NB4 (cell line): ENCODE data around the gene SNRPD2.
"Not testable (repeated sequence)": the region's sequence is repeated elsewhere in the genome, so short reads cannot be mapped to it uniquely, and the experiment has no call there.

Source experiments
- DNase-seq: peaks from one replicate; pipeline ENCODE4 v3.0.0; 2010; ENCODE audit warnings: low read depth
- H3K4me3 ChIP-seq: one replicate; pipeline ENCODE4 v1.5.1; 2011; ENCODE audit warnings: mild to moderate bottlenecking, low read depth, low read length, moderate library complexity
- MYC ChIP-seq: IDR thresholded peaks from 2 replicates; pipeline ENCODE4 v1.6.1; 2011; ENCODE audit warnings: low read depth, low read length
- POLR2A ChIP-seq: IDR thresholded peaks from 2 replicates; pipeline ENCODE4 v1.6.1; 2011; ENCODE audit warnings: mild to moderate bottlenecking; ENCODE audit not compliant: insufficient read length; ENCODE audit errors: extremely low read depth
- TF ChIP-seq, protein P1 (sequence below): IDR thresholded peaks from 2 replicates; pipeline ENCODE4 v1.6.1; 2011; ENCODE audit warnings: low read depth, low read length
- TF ChIP-seq, protein P2 (sequence below): IDR thresholded peaks from one replicate; pipeline ENCODE4 v1.5.1; 2012; ENCODE audit warnings: low read depth, low read length

The SNRPD2 gene

DNA sequence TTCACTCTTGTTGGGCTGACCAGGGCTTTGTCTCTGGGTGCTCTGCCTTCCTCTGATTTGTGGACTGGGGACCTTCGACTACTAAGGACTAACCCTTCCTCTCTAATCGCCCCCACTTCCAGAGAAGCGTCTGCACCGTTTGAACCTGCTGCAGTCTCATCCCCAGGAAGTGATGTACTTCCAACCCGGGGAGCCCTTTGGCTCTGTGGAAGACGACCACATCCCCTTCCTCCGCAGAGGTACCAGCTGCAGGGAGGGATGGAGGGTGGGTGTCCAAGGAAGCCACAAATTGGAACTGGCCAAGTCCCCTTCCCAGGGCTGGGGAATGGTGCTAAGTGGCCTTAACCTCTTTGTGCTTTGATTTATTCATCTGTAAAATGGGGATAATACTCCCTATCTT is 9.9 kb upstream of the SNRPD2 start:
- H3K4me3 ChIP-seq: no peak overlapping the region
- DNase-seq: no peak
- no peak for TF ChIP-seq MYC
- TF ChIP-seq, protein P1, sequence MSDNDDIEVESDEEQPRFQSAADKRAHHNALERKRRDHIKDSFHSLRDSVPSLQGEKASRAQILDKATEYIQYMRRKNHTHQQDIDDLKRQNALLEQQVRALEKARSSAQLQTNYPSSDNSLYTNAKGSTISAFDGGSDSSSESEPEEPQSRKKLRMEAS: no peak
- no peak for TF ChIP-seq POLR2A
- TF ChIP-seq, protein P2, sequence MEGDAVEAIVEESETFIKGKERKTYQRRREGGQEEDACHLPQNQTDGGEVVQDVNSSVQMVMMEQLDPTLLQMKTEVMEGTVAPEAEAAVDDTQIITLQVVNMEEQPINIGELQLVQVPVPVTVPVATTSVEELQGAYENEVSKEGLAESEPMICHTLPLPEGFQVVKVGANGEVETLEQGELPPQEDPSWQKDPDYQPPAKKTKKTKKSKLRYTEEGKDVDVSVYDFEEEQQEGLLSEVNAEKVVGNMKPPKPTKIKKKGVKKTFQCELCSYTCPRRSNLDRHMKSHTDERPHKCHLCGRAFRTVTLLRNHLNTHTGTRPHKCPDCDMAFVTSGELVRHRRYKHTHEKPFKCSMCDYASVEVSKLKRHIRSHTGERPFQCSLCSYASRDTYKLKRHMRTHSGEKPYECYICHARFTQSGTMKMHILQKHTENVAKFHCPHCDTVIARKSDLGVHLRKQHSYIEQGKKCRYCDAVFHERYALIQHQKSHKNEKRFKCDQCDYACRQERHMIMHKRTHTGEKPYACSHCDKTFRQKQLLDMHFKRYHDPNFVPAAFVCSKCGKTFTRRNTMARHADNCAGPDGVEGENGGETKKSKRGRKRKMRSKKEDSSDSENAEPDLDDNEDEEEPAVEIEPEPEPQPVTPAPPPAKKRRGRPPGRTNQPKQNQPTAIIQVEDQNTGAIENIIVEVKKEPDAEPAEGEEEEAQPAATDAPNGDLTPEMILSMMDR: no peak

DNA sequence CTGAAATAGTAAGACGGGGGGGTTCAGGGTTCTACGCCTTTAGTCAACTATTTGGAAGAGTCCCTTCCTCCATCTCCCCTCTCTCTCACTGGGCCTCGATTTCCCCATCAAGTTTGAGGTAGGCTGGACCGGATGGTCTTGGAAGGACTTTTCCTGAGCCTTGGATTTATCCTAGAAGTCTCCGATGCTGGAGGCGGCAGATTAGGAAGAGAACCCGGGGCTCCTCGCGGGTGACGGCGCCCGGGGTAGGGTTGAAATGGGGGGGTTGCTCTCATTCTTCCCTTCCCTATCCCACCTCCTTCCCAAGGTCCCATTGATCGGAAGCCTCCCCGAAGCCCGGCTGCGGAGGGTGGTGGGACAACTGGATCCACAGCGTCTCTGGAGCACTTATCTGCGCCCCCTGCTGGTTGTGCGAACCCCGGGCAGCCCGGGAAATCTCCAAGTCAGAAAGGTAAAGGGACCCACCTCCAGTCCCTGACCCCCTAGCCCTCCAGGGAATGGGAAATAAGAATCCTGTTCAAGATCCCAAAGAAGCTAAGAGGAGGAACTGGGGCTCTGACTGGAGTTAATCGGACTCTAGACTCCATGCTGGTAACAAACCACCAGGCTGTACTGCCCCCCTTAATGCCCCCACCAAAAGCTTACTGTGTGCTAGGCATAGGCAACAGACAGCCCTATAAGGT is 1.5 kb upstream of the SNRPD2 start:
- DNase-seq: peak; percentile 68
- TF ChIP-seq, protein P1: no peak
- TF ChIP-seq, protein P2: peak; percentile 78
- no peak for TF ChIP-seq POLR2A
- H3K4me3 ChIP-seq: peak overlapping the region; percentile 89

DNA sequence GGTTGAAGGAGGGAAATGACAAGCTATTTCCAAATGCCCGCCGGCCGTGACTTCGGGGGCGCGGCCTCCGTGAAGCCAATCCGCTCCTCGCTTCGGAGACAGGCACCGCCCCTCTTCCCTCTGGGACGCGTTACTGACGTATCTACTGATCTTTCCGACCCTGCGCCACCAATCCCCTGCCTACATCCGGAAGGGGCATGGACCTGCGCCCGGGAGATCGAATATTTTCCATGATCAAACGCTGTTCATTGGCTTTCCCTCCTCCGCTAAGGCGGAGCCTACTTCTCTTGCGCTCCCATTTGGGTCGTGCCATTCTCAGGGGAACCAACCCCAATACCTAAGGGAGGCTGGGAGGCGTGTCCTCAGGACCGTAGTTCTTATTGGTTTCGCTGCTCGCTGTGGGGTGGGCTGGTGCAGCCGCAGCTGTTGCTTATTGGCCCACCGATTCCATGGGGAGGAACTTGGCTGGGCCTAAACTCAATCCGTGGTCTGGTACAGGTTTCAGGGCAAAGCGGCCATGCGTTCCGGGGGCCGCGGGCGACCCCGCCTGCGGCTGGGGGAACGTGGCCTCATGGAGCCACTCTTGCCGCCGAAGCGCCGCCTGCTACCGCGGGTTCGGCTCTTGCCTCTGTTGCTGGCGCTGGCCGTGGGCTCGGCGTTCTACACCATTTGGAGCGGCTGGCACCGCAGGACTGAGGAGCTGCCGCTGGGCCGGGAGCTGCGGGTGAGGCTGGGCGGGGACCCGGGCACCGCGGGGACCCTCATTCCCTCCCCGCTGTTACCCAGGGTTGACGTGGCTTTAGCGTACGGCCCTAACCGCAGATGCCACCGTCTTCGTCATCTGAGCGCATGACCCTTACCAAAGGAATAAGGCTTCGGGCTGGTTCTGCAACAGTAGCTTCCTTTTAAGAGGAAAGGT is 693 bp upstream of the SNRPD2 start, which contains the start of gene QPCTL:
QPCTL (plus strand) TSS at position 480 of the 919 bp plus-strand sequence; CDS start at position 518, 38 bp downstream.
- peak; percentile 98 for DNase-seq
- peak within 1 kb of the TSS; percentile 89 for H3K4me3 ChIP-seq
- TF ChIP-seq, protein P1: peak; percentile 57
- TF ChIP-seq, protein P2: no peak
- TF ChIP-seq POLR2A (peak; percentile 86), MYC (peak; percentile 76)

DNA sequence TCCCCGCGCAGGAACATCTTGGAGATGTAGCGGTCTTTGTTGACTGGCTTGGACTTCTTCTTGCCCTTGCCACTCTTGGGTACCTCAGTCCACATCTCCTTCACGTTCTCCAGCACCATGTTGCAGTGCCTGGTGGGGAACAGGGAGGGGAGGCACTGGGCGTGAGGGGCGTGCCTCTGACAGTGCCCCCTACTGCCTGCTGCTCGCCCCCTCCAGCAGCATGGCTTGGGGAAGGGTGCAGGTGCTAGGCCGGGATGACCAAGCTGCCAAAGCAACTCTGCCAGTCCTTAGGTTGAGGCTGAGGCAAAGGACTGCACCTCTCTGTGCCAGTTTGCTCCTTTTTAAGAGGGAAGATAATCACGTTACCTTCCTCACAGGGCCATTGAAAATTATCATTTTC is 4.2 kb downstream of the SNRPD2 start:
- DNase-seq: no peak
- TF ChIP-seq POLR2A (no peak), MYC (no peak)
- TF ChIP-seq, protein P2: no peak
- TF ChIP-seq, protein P1: no peak
- H3K4me3 ChIP-seq: no peak overlapping the region

DNA sequence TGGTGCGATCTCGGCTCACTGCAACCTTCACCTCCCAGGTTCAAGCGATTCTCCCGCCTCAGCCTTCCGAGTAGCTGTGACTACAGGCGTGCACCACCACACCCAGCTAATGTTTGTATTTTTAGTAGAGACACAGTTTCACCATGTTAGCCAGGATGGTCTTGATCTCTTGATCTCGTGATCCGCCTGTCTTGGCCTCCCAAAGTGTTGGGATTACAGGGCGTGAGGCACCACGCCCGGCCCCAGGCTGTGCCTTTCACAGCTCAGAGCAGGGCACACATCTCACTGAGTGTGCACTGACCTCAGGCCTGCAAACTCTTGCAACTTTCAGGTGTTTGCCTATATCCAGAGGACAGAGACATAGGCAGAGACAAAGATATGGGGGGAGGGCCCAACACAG is 6.7 kb downstream of the SNRPD2 start:
- not testable (repeated sequence) for DNase-seq, H3K4me3 ChIP-seq

DNA sequence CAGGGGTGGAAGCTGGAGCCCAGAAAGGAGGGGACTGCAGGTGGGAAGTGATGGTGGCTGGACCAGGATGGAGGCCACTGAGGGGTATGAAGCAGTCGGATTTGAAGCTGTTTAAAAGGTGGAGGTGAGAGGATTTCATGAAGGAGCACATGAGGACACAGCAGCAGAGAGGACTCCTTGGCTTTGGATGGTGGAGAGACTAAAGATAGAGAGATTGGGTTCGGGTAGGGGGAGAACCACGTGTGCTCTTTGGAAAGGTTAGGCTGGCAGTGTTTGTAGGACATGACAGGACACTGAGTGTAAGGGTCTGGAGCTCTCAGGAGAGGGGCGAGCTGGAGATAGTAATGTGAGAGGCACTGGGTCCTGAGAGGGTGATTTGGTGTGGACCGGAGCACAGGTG is 8.8 kb downstream of the SNRPD2 start:
- TF ChIP-seq POLR2A (no peak), MYC (no peak)
- TF ChIP-seq, protein P2: no peak
- TF ChIP-seq, protein P1: no peak
- DNase-seq: no peak
- H3K4me3 ChIP-seq: no peak overlapping the region
